HepG2 (cell line): ENCODE measurements around the gene VAMP5. TPM values are rescaled to one million over a fixed set of nuclear protein-coding genes. Genes with fewer than 3 reads are reported as not detected.
A peak's percentile ranks its signal among the peaks of the same experiment; 100 is the strongest.

ENCODE experiments used
- AHR ChIP-seq: IDR thresholded peaks from 2 replicates; pipeline ENCODE4 v1.6.1; 2018; ENCODE audit warnings: missing genetic modification reagents, missing compliant biosample characterization
- CC2D1A ChIP-seq: sonication (generic); formaldehyde crosslinking; IDR thresholded peaks from 2 replicates; pipeline ENCODE4 v1.8.1; 2023; ENCODE audit warnings: mild to moderate bottlenecking, missing genetic modification reagents
- ELF1 ChIP-seq: sonication (generic); formaldehyde crosslinking; IDR thresholded peaks from 2 replicates; pipeline ENCODE4 v1.4.0; 2020; ENCODE audit warnings: missing genetic modification reagents
- ESRRA ChIP-seq: sonication (generic); formaldehyde crosslinking; IDR thresholded peaks from 2 replicates; pipeline ENCODE4 v1.5.1; 2020; ENCODE audit warnings: mild to moderate bottlenecking, low read depth, missing genetic modification reagents
- ETV5 ChIP-seq: IDR thresholded peaks from 2 replicates; pipeline ENCODE4 v1.6.1; 2018; ENCODE audit warnings: missing biosample characterization, missing genetic modification reagents, inconsistent platforms, borderline replicate concordance
- GLMP ChIP-seq: sonication (generic); formaldehyde crosslinking; IDR thresholded peaks from 2 replicates; pipeline ENCODE4 v1.9.0; 2021; ENCODE audit warnings: missing genetic modification reagents, mild to moderate bottlenecking, borderline replicate concordance
- HNRNPUL1 ChIP-seq: fragments of 200-400 bp; formaldehyde crosslinking; IDR thresholded peaks from 2 replicates; pipeline ENCODE4 v1.6.1; 2017; ENCODE audit warnings: low read depth, mild to moderate bottlenecking, low read length, moderate library complexity
- IRF1 ChIP-seq: sonication (generic); formaldehyde crosslinking; IDR thresholded peaks from 2 replicates; pipeline ENCODE4 v1.4.0; 2020; ENCODE audit warnings: low read depth, mild to moderate bottlenecking, missing genetic modification reagents
- KAT2B ChIP-seq: fragments of 150-350 bp; IDR thresholded peaks from 2 replicates; pipeline ENCODE4 v1.6.1; 2014; ENCODE audit warnings: low read depth, low read length, borderline replicate concordance
- KLF11 ChIP-seq: IDR thresholded peaks from 2 replicates; pipeline ENCODE4 v1.6.1; 2016; ENCODE audit warnings: missing compliant biosample characterization
- PHB2 ChIP-seq: fragments of 450-650 bp; IDR thresholded peaks from 2 replicates; pipeline ENCODE4 v1.6.1; 2018; ENCODE audit not compliant: partially characterized antibody
- POLR2AphosphoS2 ChIP-seq: IDR thresholded peaks from 2 replicates; pipeline ENCODE4 v1.6.1; 2011; ENCODE audit warnings: low read depth, low read length, improper control_type of control experiment
- RNF219 ChIP-seq: sonication (generic); formaldehyde crosslinking; IDR thresholded peaks from 2 replicates; pipeline ENCODE4 v1.5.0; 2020; ENCODE audit warnings: mild to moderate bottlenecking, missing genetic modification reagents
- RXRB ChIP-seq: IDR thresholded peaks from 2 replicates; pipeline ENCODE4 v1.6.1; 2016; ENCODE audit warnings: borderline replicate concordance, missing genetic modification reagents, missing compliant biosample characterization
- SOX6 ChIP-seq, 2 experiments: fragments of 450-650 bp in 1 of 2; sonication (generic) in 1 of 2; formaldehyde crosslinking in 1 of 2; IDR thresholded peaks; 2 replicates each; pipeline versions ENCODE4 v1.4.0 to v1.6.1; 2017 to 2020; ENCODE audit warnings: antibody characterized with exemption in 1 of 2, mild to moderate bottlenecking in 1 of 2, missing genetic modification reagents in 1 of 2
- TSC22D2 ChIP-seq: sonication (generic); formaldehyde crosslinking; IDR thresholded peaks from 2 replicates; pipeline ENCODE4 v1.5.1; 2020; ENCODE audit warnings: missing genetic modification reagents, mild to moderate bottlenecking, borderline replicate concordance
- ZNF124 ChIP-seq: sonication (generic); formaldehyde crosslinking; IDR thresholded peaks from 2 replicates; pipeline ENCODE4 v1.4.0; 2020; ENCODE audit warnings: missing genetic modification reagents
- ZNF563 ChIP-seq: sonication (generic); formaldehyde crosslinking; IDR thresholded peaks from 2 replicates; pipeline ENCODE4 v1.8.0; 2022; ENCODE audit warnings: mild to moderate bottlenecking, moderate library complexity, missing genetic modification reagents
- ZNF674 ChIP-seq: sonication (generic); formaldehyde crosslinking; IDR thresholded peaks from 2 replicates; pipeline ENCODE4 v1.5.0; 2020; ENCODE audit warnings: low read depth, mild to moderate bottlenecking, missing genetic modification reagents
- ZNF780A ChIP-seq: sonication (generic); formaldehyde crosslinking; IDR thresholded peaks from 2 replicates; pipeline ENCODE4 v1.8.0; 2022; ENCODE audit warnings: mild to moderate bottlenecking, missing genetic modification reagents, moderate library complexity
- ZZZ3 ChIP-seq: sonication (generic); formaldehyde crosslinking; IDR thresholded peaks from 2 replicates; pipeline ENCODE4 v1.4.0; 2020; ENCODE audit warnings: missing genetic modification reagents, mild to moderate bottlenecking, borderline replicate concordance
- polyA plus RNA-seq, 8 experiments: library from polyadenylated mRNA; depleted of rRNA in 3 of 8; stranded (reverse) in 7 of 8; unstranded in 1 of 8; fragments of >200 nt; fragmentation: Illumina TruSeq in 4 of 8; extraction: Trizol in 4 of 8; gene quantifications; 2 replicates each; pipeline versions ENCODE4 v1.2.1 to v1.2.3, GENCODE V29; 2011 to 2016; ENCODE audit warnings: low read depth in 4 of 8, missing spikeins in 1 of 8, mixed read lengths in 1 of 8; ENCODE audit not compliant: insufficient read depth in 1 of 8
- total RNA-seq, 5 experiments: library from RNA; depleted of rRNA; stranded (reverse); fragments of >200 nt; fragmentation: Illumina TruSeq; extraction: Trizol; gene quantifications; 2 replicates each; pipeline ENCODE4 v1.2.3, GENCODE V29; 2016; ENCODE audit warnings: low read depth in 1 of 5
- TF ChIP-seq, protein P1 (sequence below): IDR thresholded peaks from 2 replicates; pipeline ENCODE4 v1.6.1; 2016; ENCODE audit warnings: mild to moderate bottlenecking, missing biosample characterization, missing genetic modification reagents
- TF ChIP-seq, protein P2 (sequence below): IDR thresholded peaks from 2 replicates; pipeline ENCODE4 v1.6.1; 2016; ENCODE audit warnings: missing compliant biosample characterization, missing genetic modification reagents, borderline replicate concordance
- TF ChIP-seq, protein P3 (sequence below): IDR thresholded peaks from 2 replicates; pipeline ENCODE4 v1.6.1; 2018; ENCODE audit warnings: missing genetic modification reagents

Gene VAMP5
- total and polyA plus RNA-seq, 2 of the 13 experiments (the other 11 are each of a cell fraction or from before 2014, with no cell fraction given), result 7.2 to 56.7 TPM

- TF ChIP-seq RXRB (CRISPR knock-in tag), result peak; percentile 63
- no peak for TF ChIP-seq KLF11 (CRISPR knock-in tag)
- no peak for TF ChIP-seq IRF1 (CRISPR knock-in tag)
- TF ChIP-seq RNF219 (CRISPR knock-in tag), result no peak; the same call in 1 of the 2 replicates
- TF ChIP-seq CC2D1A (CRISPR knock-in tag), result no peak
- peak; percentile 21; the same call in 1 of the 2 replicates for TF ChIP-seq ETV5 (CRISPR knock-in tag)
- TF ChIP-seq, protein P1, sequence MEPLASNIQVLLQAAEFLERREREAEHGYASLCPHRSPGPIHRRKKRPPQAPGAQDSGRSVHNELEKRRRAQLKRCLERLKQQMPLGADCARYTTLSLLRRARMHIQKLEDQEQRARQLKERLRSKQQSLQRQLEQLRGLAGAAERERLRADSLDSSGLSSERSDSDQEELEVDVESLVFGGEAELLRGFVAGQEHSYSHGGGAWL, result peak; percentile 89
- TF ChIP-seq KAT2B, result no peak
- TF ChIP-seq AHR, result no peak; the same call in 1 of the 2 replicates
- no peak for TF ChIP-seq POLR2AphosphoS2
- peak; percentile 37; the same call in 1 of the 2 replicates for TF ChIP-seq GLMP (CRISPR knock-in tag)
- TF ChIP-seq ELF1, result no peak; the same call in none of the 2 replicates
- TF ChIP-seq, protein P2, sequence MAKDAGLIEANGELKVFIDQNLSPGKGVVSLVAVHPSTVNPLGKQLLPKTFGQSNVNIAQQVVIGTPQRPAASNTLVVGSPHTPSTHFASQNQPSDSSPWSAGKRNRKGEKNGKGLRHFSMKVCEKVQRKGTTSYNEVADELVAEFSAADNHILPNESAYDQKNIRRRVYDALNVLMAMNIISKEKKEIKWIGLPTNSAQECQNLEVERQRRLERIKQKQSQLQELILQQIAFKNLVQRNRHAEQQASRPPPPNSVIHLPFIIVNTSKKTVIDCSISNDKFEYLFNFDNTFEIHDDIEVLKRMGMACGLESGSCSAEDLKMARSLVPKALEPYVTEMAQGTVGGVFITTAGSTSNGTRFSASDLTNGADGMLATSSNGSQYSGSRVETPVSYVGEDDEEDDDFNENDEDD (CRISPR knock-in tag), result peak; percentile 76
- peak; percentile 98 for TF ChIP-seq ZNF563
- 0 out of 2 replicates have a peak, but pooled peaks have one; percentile 53 for TF ChIP-seq HNRNPUL1
- TF ChIP-seq, protein P3, sequence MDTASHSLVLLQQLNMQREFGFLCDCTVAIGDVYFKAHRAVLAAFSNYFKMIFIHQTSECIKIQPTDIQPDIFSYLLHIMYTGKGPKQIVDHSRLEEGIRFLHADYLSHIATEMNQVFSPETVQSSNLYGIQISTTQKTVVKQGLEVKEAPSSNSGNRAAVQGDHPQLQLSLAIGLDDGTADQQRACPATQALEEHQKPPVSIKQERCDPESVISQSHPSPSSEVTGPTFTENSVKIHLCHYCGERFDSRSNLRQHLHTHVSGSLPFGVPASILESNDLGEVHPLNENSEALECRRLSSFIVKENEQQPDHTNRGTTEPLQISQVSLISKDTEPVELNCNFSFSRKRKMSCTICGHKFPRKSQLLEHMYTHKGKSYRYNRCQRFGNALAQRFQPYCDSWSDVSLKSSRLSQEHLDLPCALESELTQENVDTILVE (CRISPR knock-in tag), result no peak
- TF ChIP-seq SOX6 (IDR thresholded peaks at IDR 0.05), result no peak
- no peak; the same call in 1 of the 2 replicates for TF ChIP-seq SOX6 (CRISPR knock-in tag; IDR thresholded peaks at IDR 0.05)
- TF ChIP-seq ESRRA (CRISPR knock-in tag), result peak; percentile 79
- TF ChIP-seq ZZZ3 (CRISPR knock-in tag), result no peak; the same call in 1 of the 2 replicates
- no peak for TF ChIP-seq ZNF780A (CRISPR knock-in tag)
- TF ChIP-seq TSC22D2 (CRISPR knock-in tag), result no peak; the same call in none of the 2 replicates
- 0 out of 2 replicates have a peak, but pooled peaks have one; percentile 39 for TF ChIP-seq ZNF124 (CRISPR knock-in tag)
- TF ChIP-seq PHB2, result no peak
- no peak for TF ChIP-seq ZNF674
Measured at GRCh38 chr2:85584354-85584856, at the start of gene VAMP5 (continued).
